H9 (cell line): ENCODE data around the gene SSNA1. TPM values are rescaled to one million over a fixed set of nuclear protein-coding genes. Genes with fewer than 3 reads are reported as not detected.

Source experiments
- DNase-seq: peaks from one replicate; pipeline ENCODE4 v3.0.0-alpha.2; 2017
- H2AFZ ChIP-seq: one replicate; pipeline ENCODE4 v1.6.1; 2013; ENCODE audit warnings: mild to moderate bottlenecking, low read length, control low read depth, moderate library complexity
- H2AK5ac ChIP-seq: 2 replicates; pipeline ENCODE4 v1.6.1; 2013; ENCODE audit warnings: low read length, control low read depth, mixed read lengths; ENCODE audit not compliant: insufficient read length
- H2BK120ac ChIP-seq: one replicate; pipeline ENCODE4 v1.6.1; 2013; ENCODE audit warnings: low read depth, mild to moderate bottlenecking, low read length, control low read depth, inconsistent platforms; ENCODE audit not compliant: poor library complexity, severe bottlenecking
- H2BK12ac ChIP-seq: 2 replicates; pipeline ENCODE4 v1.6.1; 2013; ENCODE audit warnings: low read length, control low read depth, mixed read lengths, low read depth; ENCODE audit not compliant: insufficient read length
- H2BK15ac ChIP-seq: 2 replicates; pipeline ENCODE4 v1.6.1; 2013; ENCODE audit warnings: low read depth, low read length, control low read depth
- H2BK20ac ChIP-seq: one replicate; pipeline ENCODE4 v1.6.1; 2013; ENCODE audit warnings: low read depth, mild to moderate bottlenecking, low read length, control low read depth, inconsistent platforms; ENCODE audit not compliant: poor library complexity, severe bottlenecking
- H2BK5ac ChIP-seq: 2 replicates; pipeline ENCODE4 v1.6.1; 2013; ENCODE audit warnings: low read length, control low read depth, mixed read lengths; ENCODE audit not compliant: insufficient read length
- H3K14ac ChIP-seq: 2 replicates; pipeline ENCODE4 v1.6.1; 2013; ENCODE audit warnings: low read length, control low read depth; ENCODE audit not compliant: insufficient read depth
- H3K18ac ChIP-seq: 2 replicates; pipeline ENCODE4 v1.6.1; 2013; ENCODE audit warnings: low read depth, mild to moderate bottlenecking, mixed read lengths, low read length, control low read depth; ENCODE audit not compliant: insufficient read length
- H3K23ac ChIP-seq: 2 replicates; pipeline ENCODE4 v1.6.1; 2013; ENCODE audit warnings: low read length, control low read depth, mixed read lengths, low read depth; ENCODE audit not compliant: insufficient read length
- H3K23me2 ChIP-seq: 2 replicates; pipeline ENCODE4 v1.6.1; 2013; ENCODE audit warnings: low read depth, mild to moderate bottlenecking, mixed read lengths, low read length, control low read depth; ENCODE audit not compliant: insufficient read length, poor library complexity, severe bottlenecking
- H3K27ac ChIP-seq: 2 replicates; pipeline ENCODE4 v1.5.1; 2013; ENCODE audit warnings: low read length, control low read depth, mixed read lengths, low read depth; ENCODE audit not compliant: insufficient read length
- H3K27me3 ChIP-seq: 2 replicates; pipeline ENCODE4 v1.6.1; 2013; ENCODE audit warnings: low read length, control low read depth, inconsistent platforms; ENCODE audit not compliant: insufficient read depth
- H3K4ac ChIP-seq: 2 replicates; pipeline ENCODE4 v1.6.1; 2013; ENCODE audit warnings: low read depth, mild to moderate bottlenecking, control low read depth, inconsistent platforms, low read length, moderate library complexity
- H3K4me1 ChIP-seq: 2 replicates; pipeline ENCODE4 v1.6.1; 2013; ENCODE audit warnings: low read length, control low read depth, inconsistent platforms; ENCODE audit not compliant: insufficient read depth
- H3K4me2 ChIP-seq: 2 replicates; pipeline ENCODE4 v1.6.1; 2013; ENCODE audit warnings: low read length, control low read depth, mixed read lengths; ENCODE audit not compliant: insufficient read length, insufficient read depth
- H3K56ac ChIP-seq: 2 replicates; pipeline ENCODE4 v1.6.1; 2013; ENCODE audit warnings: low read depth, mild to moderate bottlenecking, mixed read lengths, low read length, control low read depth; ENCODE audit not compliant: insufficient read length
- H3K79me1 ChIP-seq: 2 replicates; pipeline ENCODE4 v1.6.1; 2013; ENCODE audit warnings: low read depth, mild to moderate bottlenecking, moderate library complexity, low read length, control low read depth, inconsistent platforms; ENCODE audit not compliant: insufficient read depth, poor library complexity, severe bottlenecking
- H3K79me2 ChIP-seq: 2 replicates; pipeline ENCODE4 v1.6.1; 2013; ENCODE audit warnings: low read length, control low read depth, inconsistent platforms; ENCODE audit not compliant: insufficient read depth
- H3K9ac ChIP-seq: 2 replicates; pipeline ENCODE4 v1.6.1; 2013; ENCODE audit warnings: low read length, control low read depth, mixed read lengths; ENCODE audit not compliant: insufficient read length; ENCODE audit errors: extremely low read depth
- H3K9me3 ChIP-seq: one replicate; pipeline ENCODE4 v1.6.1; 2013; ENCODE audit warnings: low read depth, low read length, inconsistent platforms; ENCODE audit not compliant: control insufficient read depth
- H3T11ph ChIP-seq: one replicate; pipeline ENCODE4 v1.6.1; 2013; ENCODE audit warnings: mild to moderate bottlenecking, low read length, control low read depth, inconsistent platforms
- H4K20me1 ChIP-seq: one replicate; pipeline ENCODE4 v1.6.1; 2013; ENCODE audit not compliant: control insufficient read depth, insufficient read length, insufficient read depth
- H4K5ac ChIP-seq: 2 replicates; pipeline ENCODE4 v1.6.1; 2013; ENCODE audit warnings: low read depth, mild to moderate bottlenecking, mixed read lengths, low read length, control low read depth; ENCODE audit not compliant: insufficient read length
- H4K8ac ChIP-seq: replicated peaks from 2 replicates; pipeline ENCODE4 v1.6.1; 2013; ENCODE audit warnings: low read length, control low read depth, mixed read lengths, low read depth; ENCODE audit not compliant: insufficient read length
- H4K91ac ChIP-seq: 2 replicates; pipeline ENCODE4 v1.6.1; 2013; ENCODE audit warnings: low read depth, mild to moderate bottlenecking, moderate library complexity, mixed read lengths, low read length, control low read depth; ENCODE audit not compliant: insufficient read length
- H3K27ac Mint-ChIP-seq, 3 experiments: 2 replicates in 2 of 3; 3 replicates in 1 of 3; pipeline ENCODE4 v1.8.0; 2020 to 2021; ENCODE audit warnings: mixed read lengths in 3 of 3, mild to moderate bottlenecking in 1 of 3, moderate library complexity in 1 of 3
- H3K27me3 Mint-ChIP-seq: 2 replicates; pipeline ENCODE4 v1.8.0; 2021; ENCODE audit warnings: low read depth, mild to moderate bottlenecking, moderate library complexity, mixed read lengths
- H3K36me3 Mint-ChIP-seq, 3 experiments: 2 replicates in 2 of 3; 3 replicates in 1 of 3; pipeline ENCODE4 v1.8.0; 2020 to 2021; ENCODE audit warnings: low read depth in 3 of 3, mixed read lengths in 3 of 3; ENCODE audit not compliant: insufficient read depth in 1 of 3
- H3K4me1 Mint-ChIP-seq, 2 experiments: 2 replicates each; pipeline ENCODE4 v1.8.0; 2020; ENCODE audit warnings: mixed read lengths in 2 of 2
- H3K4me3 Mint-ChIP-seq, 2 experiments: 2 replicates in 1 of 2; 3 replicates in 1 of 2; pipeline ENCODE4 v1.8.0; 2020 to 2021; ENCODE audit warnings: mild to moderate bottlenecking in 2 of 2, mixed read lengths in 2 of 2, moderate library complexity in 1 of 2
- H3K9me3 Mint-ChIP-seq, 2 experiments: 2 replicates in 1 of 2; 3 replicates in 1 of 2; pipeline ENCODE4 v1.8.0; 2020; ENCODE audit warnings: mild to moderate bottlenecking in 2 of 2, mixed read lengths in 2 of 2, moderate library complexity in 1 of 2
- WGBS: extraction: QIAGEN DNeasy Blood & Tissue Kit; methylation state at CpG from one replicate; pipeline ENCODE4 v1.1.7; 2013; ENCODE audit warnings: missing lambda C conversion rate, low lambda C conversion rate, mixed read lengths; ENCODE audit not compliant: insufficient read length; ENCODE audit errors: extremely low coverage; 5-methylcytosine and 5-hydroxymethylcytosine counted together
- total RNA-seq: library from RNA; stranded (reverse); gene quantifications from 2 replicates; pipeline ENCODE4 v1.2.1, GENCODE V29; 2021
- TF ChIP-seq, protein P1 (sequence below): fragments of 200-600 bp; sonication (generic); conservative IDR thresholded peaks from 3 replicates; pipeline ENCODE4 v1.8.0; 2021; ENCODE audit warnings: antibody characterized with exemption, mild to moderate bottlenecking

SSNA1 gene
- total RNA-seq, 1 experiment from 2014 or later: 69.2 TPM

- no CpG with 5 or more reads among the region's 18 CpGs for WGBS
- H2BK120ac ChIP-seq: no peak overlapping the region
- no peaks in the 10 kb centered on the region for H3K79me1 ChIP-seq
- Mint-ChIP-seq H3K27ac (no peak overlapping the region), H3K27me3 (no peaks in the 10 kb centered on the region; the same call in 1 of the 2 replicates), H3K4me1 (peaks cover 2 to 3% of the 10 kb centered on the region in 2 experiments), H3K9me3 (no peaks in the 10 kb centered on the region), H3K36me3 (no peaks in the 10 kb centered on the region), H3K4me3 (peak overlapping the region in 1 of 2 experiments; percentile 73; a peak in 2 of 5 replicates)
- no peak overlapping the region for H4K5ac ChIP-seq
- H3K4me2 ChIP-seq: peak overlapping the region; percentile 27
- no peak overlapping the region for H2AFZ ChIP-seq
- no peaks in the 10 kb centered on the region for H3K79me2 ChIP-seq
- H3K9ac ChIP-seq: no peak overlapping the region
- TF ChIP-seq, protein P1, sequence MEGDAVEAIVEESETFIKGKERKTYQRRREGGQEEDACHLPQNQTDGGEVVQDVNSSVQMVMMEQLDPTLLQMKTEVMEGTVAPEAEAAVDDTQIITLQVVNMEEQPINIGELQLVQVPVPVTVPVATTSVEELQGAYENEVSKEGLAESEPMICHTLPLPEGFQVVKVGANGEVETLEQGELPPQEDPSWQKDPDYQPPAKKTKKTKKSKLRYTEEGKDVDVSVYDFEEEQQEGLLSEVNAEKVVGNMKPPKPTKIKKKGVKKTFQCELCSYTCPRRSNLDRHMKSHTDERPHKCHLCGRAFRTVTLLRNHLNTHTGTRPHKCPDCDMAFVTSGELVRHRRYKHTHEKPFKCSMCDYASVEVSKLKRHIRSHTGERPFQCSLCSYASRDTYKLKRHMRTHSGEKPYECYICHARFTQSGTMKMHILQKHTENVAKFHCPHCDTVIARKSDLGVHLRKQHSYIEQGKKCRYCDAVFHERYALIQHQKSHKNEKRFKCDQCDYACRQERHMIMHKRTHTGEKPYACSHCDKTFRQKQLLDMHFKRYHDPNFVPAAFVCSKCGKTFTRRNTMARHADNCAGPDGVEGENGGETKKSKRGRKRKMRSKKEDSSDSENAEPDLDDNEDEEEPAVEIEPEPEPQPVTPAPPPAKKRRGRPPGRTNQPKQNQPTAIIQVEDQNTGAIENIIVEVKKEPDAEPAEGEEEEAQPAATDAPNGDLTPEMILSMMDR: no peak
- no peak overlapping the region for H3T11ph ChIP-seq
- no peak overlapping the region for H3K18ac ChIP-seq
- no peak for DNase-seq
- H2AK5ac ChIP-seq: no peak overlapping the region
- H3K23me2 ChIP-seq: peaks cover 10% of the 10 kb centered on the region
- H2BK15ac ChIP-seq: no peak overlapping the region
- no peak overlapping the region for H3K56ac ChIP-seq
- no peaks in the 10 kb centered on the region for H3K4me1 ChIP-seq
- H3K4ac ChIP-seq: no peak overlapping the region
- no peak overlapping the region for H3K27ac ChIP-seq
- H3K14ac ChIP-seq: no peak overlapping the region
- no peak overlapping the region for H2BK20ac ChIP-seq
- no peaks in the 10 kb centered on the region for H3K27me3 ChIP-seq
- no peak overlapping the region for H4K8ac ChIP-seq
- no peak overlapping the region for H4K91ac ChIP-seq
- no peaks in the 10 kb centered on the region for H3K9me3 ChIP-seq
- no peaks in the 10 kb centered on the region for H4K20me1 ChIP-seq
- H3K23ac ChIP-seq: no peak overlapping the region
- H2BK5ac ChIP-seq: no peak overlapping the region
- H2BK12ac ChIP-seq: no peak overlapping the region
These were observed 39.5 kb downstream of the SSNA1 start for GRCh38 chr9:137227853-137228505.
